ENCODE measurements around the gene SRC. TPM values are rescaled to one million over a fixed set of nuclear protein-coding genes. Genes with fewer than 3 reads are reported as not detected.

Gene SRC
- total RNA-seq, 4 donors from 2014 or later, result 10.3 to 21.4 (median 12.9) TPM

- no peak for TF ChIP-seq CTCF (IDR thresholded peaks at IDR 0.05; ENCODE audit: low read depth)
Measured at GRCh38 chr20:37379967-37380828, 34.3 kb downstream of the SRC start.

GRCh38 chr20:37380864-37381579, 35.1 kb downstream of the SRC start:
- TF ChIP-seq CTCF (IDR thresholded peaks at IDR 0.05; ENCODE audit: low read depth), result no peak

GRCh38 chr20:37381621-37382471, 35.9 kb downstream of the SRC start:
- TF ChIP-seq CTCF (IDR thresholded peaks at IDR 0.05; ENCODE audit: low read depth), result no peak

GRCh38 chr20:37382482-37383120, 36.7 kb downstream of the SRC start:
- TF ChIP-seq CTCF (IDR thresholded peaks at IDR 0.05; ENCODE audit: low read depth), result no peak

- TF ChIP-seq CTCF (IDR thresholded peaks at IDR 0.05; ENCODE audit: low read depth), result no peak
Measured at GRCh38 chr20:37383229-37383989, 37.5 kb downstream of the SRC start.

- no peak for TF ChIP-seq CTCF (IDR thresholded peaks at IDR 0.05; ENCODE audit: low read depth)
Measured at GRCh38 chr20:37384683-37385174, 38.8 kb downstream of the SRC start.

Data from subcutaneous adipose tissue (tissue), 4 donors.